ENCODE data around the gene ZNF25.
"Not testable (repeated sequence)": the region's sequence is repeated elsewhere in the genome, so short reads cannot be mapped to it uniquely, and the experiment has no call there.

The ZNF25 gene

DNA sequence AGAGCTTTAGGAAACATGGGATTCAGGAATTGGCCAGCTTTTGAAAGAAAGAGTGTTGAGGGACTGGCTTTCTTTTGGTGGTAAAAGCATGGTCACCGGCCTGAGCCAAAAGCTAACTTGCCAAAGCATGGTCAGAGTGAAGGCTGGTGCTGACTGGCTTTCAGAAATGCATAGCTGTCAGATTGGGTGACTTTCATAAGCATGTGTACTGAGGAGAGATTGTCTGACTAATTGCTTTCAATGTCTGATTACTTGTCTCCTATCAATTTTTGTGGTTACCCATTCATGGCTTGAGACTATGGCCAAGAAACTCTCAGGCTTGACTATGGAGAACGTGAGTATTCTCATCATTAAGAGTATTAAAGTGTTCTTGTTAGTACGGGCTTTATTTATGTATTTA, 28.2 kb downstream of the ZNF25 start:
- in situ Hi-C loops (cut with HindIII; ENCODE audit: low sequenced_read_pairs) = no loop called here

GRCh38 chr10:37947526-37947925, 28.9 kb downstream of the ZNF25 start:
- in situ Hi-C loops (cut with HindIII; ENCODE audit: low sequenced_read_pairs) = no loop called here

GRCh38 chr10:37937864-37938263, 38.6 kb downstream of the ZNF25 start:
- in situ Hi-C loops (cut with HindIII; ENCODE audit: low sequenced_read_pairs) = no loop called here

DNA sequence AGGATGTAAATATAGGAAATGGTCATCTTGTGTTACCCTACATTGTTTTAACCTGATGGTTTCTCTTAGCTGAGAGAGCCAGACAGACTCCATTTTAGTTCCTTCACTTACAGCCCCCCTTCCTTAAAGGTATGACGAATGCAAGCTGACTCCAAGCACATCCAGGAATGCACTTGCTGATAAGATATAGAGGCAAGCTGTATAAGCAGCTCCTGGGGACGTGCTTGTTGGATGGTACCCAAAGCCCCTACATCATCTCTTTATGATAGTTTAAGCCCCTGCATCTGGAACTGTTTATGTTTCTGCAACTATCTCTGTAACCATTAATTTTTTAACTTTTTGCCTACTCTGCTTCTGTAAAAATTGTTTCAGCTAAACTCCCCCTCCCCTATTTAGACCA, 41.7 kb downstream of the ZNF25 start:
- in situ Hi-C loops (cut with HindIII; ENCODE audit: low sequenced_read_pairs) = no loop called here

GRCh38 chr10:37930423-37930822, 46.0 kb downstream of the ZNF25 start:
- in situ Hi-C loops (cut with HindIII; ENCODE audit: low sequenced_read_pairs) = no loop called here

GRCh38 chr10:37908165-37908564, 68.3 kb downstream of the ZNF25 start:
- in situ Hi-C loops (cut with HindIII; ENCODE audit: low sequenced_read_pairs) = not testable (repeated sequence)

GRCh38 chr10:37906382-37906781, 70.1 kb downstream of the ZNF25 start:
- in situ Hi-C loops (cut with HindIII; ENCODE audit: low sequenced_read_pairs) = no loop called here

Data from endothelial cell of hepatic sinusoid (primary cell).